Endothelial cell of umbilical vein (primary cell): ENCODE data around the gene TSPEAR. TPM values are rescaled to one million over a fixed set of nuclear protein-coding genes. Genes with fewer than 3 reads are reported as not detected.

Source experiments
- BruUV-seq: library from RNA; stranded (reverse); fragments of 400-500 nt; replicated peaks from 2 replicates; lab custom pipeline; 2021; lab: Mats Ljungman, UMichigan
- CTCF ChIA-PET: fragments of 300-600, 350-600 bp; sonication (Branson Sonifier 250); formaldehyde crosslinking; loops from one replicate; lab custom pipeline; 2021; ENCODE audit warnings: antibody characterized with exemption, inconsistent platforms; lab: Charles Lee
- POLR2A ChIA-PET: fragments of 300-600, 350-600 bp; sonication (Branson Sonifier 250); formaldehyde crosslinking; loops from one replicate; lab custom pipeline; 2021; ENCODE audit warnings: antibody characterized with exemption, inconsistent platforms; lab: Charles Lee
- DNase-seq: peaks from one replicate; pipeline ENCODE4 v3.0.0-alpha.2; 2011; ENCODE audit warnings: low read depth, low spot score
- FAIRE-seq: peaks from 2 replicates; lab custom pipeline; 2011; peaks lifted over from hg19 to GRCh38; lab: Jason Lieb, UNC
- H2AFZ ChIP-seq: 2 replicates; pipeline ENCODE4 v1.6.0; 2012; ENCODE audit warnings: low read depth, low read length, control low read depth, inconsistent platforms
- H3K27ac ChIP-seq: 2 replicates; pipeline ENCODE4 v1.5.1; 2011; ENCODE audit warnings: low read depth, mild to moderate bottlenecking, control low read depth, low read length, moderate library complexity; ENCODE audit not compliant: insufficient read depth
- H3K27me3 ChIP-seq, 2 experiments: 2 replicates each; pipeline versions ENCODE4 v1.6.0 to v1.6.1; 2011; ENCODE audit warnings: low read length in 2 of 2, mixed read lengths in 1 of 2; ENCODE audit not compliant: control insufficient read depth in 2 of 2, insufficient read depth in 2 of 2
- H3K36me3 ChIP-seq, 2 experiments: 2 replicates in 1 of 2; 3 replicates in 1 of 2; pipeline ENCODE4 v1.5.1; 2011; ENCODE audit warnings: low read length in 2 of 2, mild to moderate bottlenecking in 1 of 2, moderate library complexity in 1 of 2; ENCODE audit not compliant: control insufficient read depth in 2 of 2, insufficient read depth in 2 of 2; ENCODE audit errors: extremely low read depth in 1 of 2
- H3K4me1 ChIP-seq: 3 replicates; pipeline ENCODE4 v1.5.1; 2011; ENCODE audit warnings: mild to moderate bottlenecking, low read length; ENCODE audit not compliant: control insufficient read depth, insufficient read depth; ENCODE audit errors: extremely low read depth
- H3K4me2 ChIP-seq: 2 replicates; pipeline ENCODE4 v1.6.1; 2011; ENCODE audit warnings: low read length, control low read depth, mixed read lengths; ENCODE audit not compliant: insufficient read depth
- H3K4me3 ChIP-seq, 3 experiments: fragments of 200-600 bp in 1 of 3; sonication (generic), shearing (Covaris generic) in 1 of 3; replicated peaks in 1 of 3; 2 replicates each; pipeline ENCODE4 v1.5.1; 2011 to 2016; ENCODE audit warnings: control low read depth in 3 of 3, low read length in 3 of 3, mild to moderate bottlenecking in 2 of 3, inconsistent platforms in 1 of 3, low read depth in 1 of 3, moderate library complexity in 1 of 3; ENCODE audit not compliant: insufficient read depth in 1 of 3
- H3K79me2 ChIP-seq: 2 replicates; pipeline ENCODE4 v1.6.0; 2012; ENCODE audit warnings: low read length, inconsistent platforms; ENCODE audit not compliant: control insufficient read depth, insufficient read depth
- H3K9ac ChIP-seq: replicated peaks from 2 replicates; pipeline ENCODE3; 2011; ENCODE audit warnings: low read length, control low read depth; ENCODE audit not compliant: insufficient read depth; ENCODE audit errors: extremely low read depth
- H3K9me1 ChIP-seq: replicated peaks from 3 replicates; pipeline ENCODE4 v1.6.0; 2011; ENCODE audit warnings: mild to moderate bottlenecking, low read length; ENCODE audit not compliant: control insufficient read depth, insufficient read depth; ENCODE audit errors: extremely low read depth
- H3K9me3 ChIP-seq: replicated peaks from 2 replicates; pipeline ENCODE4 v1.5.1; 2012; ENCODE audit warnings: low read length, inconsistent platforms; ENCODE audit not compliant: control insufficient read depth, insufficient read depth
- H4K20me1 ChIP-seq: replicated peaks from 2 replicates; pipeline ENCODE3; 2011; ENCODE audit warnings: mild to moderate bottlenecking, low read length; ENCODE audit not compliant: control insufficient read depth, insufficient read depth; ENCODE audit errors: extremely low read depth
- EZH2 ChIP-seq: IDR thresholded peaks from 2 replicates; pipeline ENCODE4 v1.6.1; 2012; ENCODE audit warnings: borderline replicate concordance, low read depth, mild to moderate bottlenecking, moderate library complexity, low read length, inconsistent platforms; ENCODE audit not compliant: severe bottlenecking
- FOS ChIP-seq: IDR thresholded peaks from 2 replicates; pipeline ENCODE4 v1.6.1; 2011; ENCODE audit warnings: mild to moderate bottlenecking, low read length, moderate library complexity, borderline replicate concordance; ENCODE audit not compliant: insufficient read depth
- GATA2 ChIP-seq: IDR thresholded peaks from 2 replicates; pipeline ENCODE4 v1.7.0; 2011; ENCODE audit warnings: low read depth, mild to moderate bottlenecking, moderate library complexity, mixed read lengths, low read length; ENCODE audit not compliant: insufficient read length, insufficient read depth
- JUN ChIP-seq: IDR thresholded peaks from 2 replicates; pipeline ENCODE4 v1.6.1; 2011; ENCODE audit warnings: borderline replicate concordance, low read depth; ENCODE audit not compliant: insufficient read length, insufficient read depth
- MYC ChIP-seq: IDR thresholded peaks from one replicate; pipeline ENCODE4 v1.6.1; 2011; ENCODE audit warnings: mild to moderate bottlenecking, low read depth, low read length
- POLR2A ChIP-seq: IDR thresholded peaks from 2 replicates; pipeline ENCODE4 v1.6.1; 2012; ENCODE audit warnings: low read depth, mild to moderate bottlenecking, control low read depth, low read length
- POLR2AphosphoS5 ChIP-seq: IDR thresholded peaks from 2 replicates; pipeline ENCODE4 v1.6.1; 2012; ENCODE audit warnings: low read depth, mild to moderate bottlenecking, control low read depth, low read length, moderate library complexity; ENCODE audit not compliant: insufficient read depth
- dilution Hi-C: fragments of 300-500 bp; cut with MboI; formaldehyde crosslinking; loops from one replicate; pipeline ENCODE4 v1.15.0; 2019; ENCODE audit warnings: low sequenced_read_pairs; ENCODE audit not compliant: extremely low pct_ligation_motif_present
- intact Hi-C: fragments of 100-400 bp; cut with micrococcal nuclease; formaldehyde crosslinking; loops from one replicate; pipeline ENCODE4 v1.10.0; 2022
- polyA plus RNA-seq, 4 experiments: library from polyadenylated mRNA; depleted of rRNA in 3 of 4; stranded (reverse) in 3 of 4; unstranded in 1 of 4; fragments of >200 nt; gene quantifications; 2 replicates each; pipeline versions ENCODE4 v1.2.1 to v1.2.3, GENCODE V29; 2011 to 2012; ENCODE audit warnings: missing spikeins in 1 of 4
- total RNA-seq: library from RNA; stranded (reverse); gene quantifications from 2 replicates; pipeline ENCODE4 v1.2.3, GENCODE V29; 2021
- TF ChIP-seq, protein P1 (sequence below): IDR thresholded peaks from 2 replicates; pipeline ENCODE4 v1.6.1; 2011; ENCODE audit not compliant: insufficient read depth, insufficient read length
- TF ChIP-seq, protein P2 (sequence below), 2 donors: IDR thresholded peaks; 1 replicate in 1 of 2; 2 replicates in 1 of 2; pipeline ENCODE4 v1.5.1; 2011; ENCODE audit warnings: low read length in 2 of 2, mild to moderate bottlenecking in 2 of 2, moderate library complexity in 2 of 2, control low read depth in 1 of 2, inconsistent platforms in 1 of 2, low read depth in 1 of 2; ENCODE audit not compliant: insufficient read depth in 1 of 2; ENCODE audit errors: extremely low read depth in 1 of 2

TSPEAR gene
- total and polyA plus RNA-seq, 2 donors (not counting 3 experiments of a cell fraction or from before 2014, with no cell fraction given) = 0.01 TPM; not detected in 1

DNA sequence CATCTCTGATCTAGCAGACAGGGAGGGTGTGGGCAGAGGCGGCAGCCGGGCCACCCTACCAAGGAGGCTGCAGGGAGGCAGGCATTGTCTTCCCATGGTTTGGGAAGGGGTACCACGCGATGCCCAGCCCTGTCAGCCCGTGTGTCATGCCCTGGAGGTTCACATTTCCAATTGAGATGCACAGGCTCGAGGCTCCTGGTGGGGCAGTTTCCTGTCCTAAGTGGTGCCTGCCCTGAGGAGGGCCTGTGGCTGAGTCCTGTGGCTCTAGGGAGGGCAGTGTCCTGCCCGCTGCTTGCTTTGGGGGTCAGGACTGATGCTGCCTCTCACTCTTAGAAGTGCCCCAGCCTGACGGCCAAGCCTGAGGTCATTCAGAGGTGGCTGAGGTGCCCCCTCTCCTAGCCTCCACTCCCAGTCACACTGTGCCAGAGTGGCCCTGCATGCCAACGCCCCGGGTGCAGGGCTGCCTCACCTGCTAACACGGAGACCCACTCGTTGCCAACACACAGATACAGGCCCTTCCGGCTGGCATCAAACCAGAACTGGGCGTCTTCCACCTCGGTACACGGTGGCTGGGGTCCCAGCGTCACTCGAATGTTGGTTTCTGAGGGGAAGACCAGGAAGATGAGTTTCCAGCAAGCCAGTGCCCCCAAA is 183.3 kb downstream of the TSPEAR start:
- FAIRE-seq (no peak), DNase-seq (no peak)
- H3K4me2 ChIP-seq = no peak overlapping the region
- H3K9me3 ChIP-seq = no peaks in the 10 kb centered on the region
- BruUV-seq = no TSS peak
- H3K9ac ChIP-seq = no peak overlapping the region
- ChIA-PET POLR2A (no interaction called here), CTCF (no interaction called here)
- no peaks in the 10 kb centered on the region for H3K9me1 ChIP-seq
- no peaks in the 10 kb centered on the region for H3K4me1 ChIP-seq
- H2AFZ ChIP-seq = no peak overlapping the region
- no peaks in the 10 kb centered on the region for H3K27me3 ChIP-seq
- no peaks in the 10 kb centered on the region for H4K20me1 ChIP-seq
- no peaks in the 10 kb centered on the region for H3K79me2 ChIP-seq
- TF ChIP-seq EZH2 = no peak
- TF ChIP-seq POLR2A = no peak
- TF ChIP-seq, protein P1, sequence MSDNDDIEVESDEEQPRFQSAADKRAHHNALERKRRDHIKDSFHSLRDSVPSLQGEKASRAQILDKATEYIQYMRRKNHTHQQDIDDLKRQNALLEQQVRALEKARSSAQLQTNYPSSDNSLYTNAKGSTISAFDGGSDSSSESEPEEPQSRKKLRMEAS = no peak
- no peak for TF ChIP-seq FOS
- TF ChIP-seq JUN = no peak
- TF ChIP-seq, protein P2, sequence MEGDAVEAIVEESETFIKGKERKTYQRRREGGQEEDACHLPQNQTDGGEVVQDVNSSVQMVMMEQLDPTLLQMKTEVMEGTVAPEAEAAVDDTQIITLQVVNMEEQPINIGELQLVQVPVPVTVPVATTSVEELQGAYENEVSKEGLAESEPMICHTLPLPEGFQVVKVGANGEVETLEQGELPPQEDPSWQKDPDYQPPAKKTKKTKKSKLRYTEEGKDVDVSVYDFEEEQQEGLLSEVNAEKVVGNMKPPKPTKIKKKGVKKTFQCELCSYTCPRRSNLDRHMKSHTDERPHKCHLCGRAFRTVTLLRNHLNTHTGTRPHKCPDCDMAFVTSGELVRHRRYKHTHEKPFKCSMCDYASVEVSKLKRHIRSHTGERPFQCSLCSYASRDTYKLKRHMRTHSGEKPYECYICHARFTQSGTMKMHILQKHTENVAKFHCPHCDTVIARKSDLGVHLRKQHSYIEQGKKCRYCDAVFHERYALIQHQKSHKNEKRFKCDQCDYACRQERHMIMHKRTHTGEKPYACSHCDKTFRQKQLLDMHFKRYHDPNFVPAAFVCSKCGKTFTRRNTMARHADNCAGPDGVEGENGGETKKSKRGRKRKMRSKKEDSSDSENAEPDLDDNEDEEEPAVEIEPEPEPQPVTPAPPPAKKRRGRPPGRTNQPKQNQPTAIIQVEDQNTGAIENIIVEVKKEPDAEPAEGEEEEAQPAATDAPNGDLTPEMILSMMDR (IDR thresholded peaks at IDR 0.05; ENCODE audit: extremely low read depth in 1 of 2, insufficient read depth in 1 of 2, low read depth in 1 of 2, low read length in 2 of 2) = no peak
- TF ChIP-seq MYC = no peak
- no peak for TF ChIP-seq POLR2AphosphoS5
- TF ChIP-seq GATA2 = no peak
- no peaks in the 10 kb centered on the region for H3K36me3 ChIP-seq
- H3K27ac ChIP-seq = no peak overlapping the region
- intact Hi-C loops (no loop called here), dilution Hi-C loops (no loop called here)
- H3K4me3 ChIP-seq = no peak overlapping the region
